ENCODE data around the gene ZNF513.

DNA sequence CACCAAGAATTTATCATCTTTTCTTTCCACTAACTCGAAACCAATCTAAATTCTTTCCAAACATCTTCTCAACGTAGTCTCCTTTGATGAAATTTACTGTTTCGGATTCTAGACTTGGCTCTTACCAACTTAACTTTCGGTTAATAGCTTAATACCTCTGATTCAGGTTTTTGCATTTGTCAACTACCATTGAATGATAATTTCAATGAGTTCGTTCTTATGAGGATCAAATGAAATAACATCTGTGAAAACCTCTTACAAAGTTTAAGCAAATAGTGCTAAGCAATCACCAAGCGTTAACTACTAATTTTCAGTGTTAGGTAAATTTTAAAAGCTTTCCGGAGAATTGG lies 47.3 kb upstream of the ZNF513 start:
- TF ChIP-seq CTCF (IDR thresholded peaks at IDR 0.05; ENCODE audit: low read depth, low read length) (no peak; the same call in 1 of the 2 replicates), EZH2phosphoT487 (IDR thresholded peaks at IDR 0.05; ENCODE audit: low read depth) (no peak)

All from OCI-LY3 (cell line).